ENCODE measurements around the gene LRP10. TPM values are rescaled to one million over a fixed set of nuclear protein-coding genes. Genes with fewer than 3 reads are reported as not detected.

The LRP10 gene
- total and polyA plus RNA-seq, 2 donors (not counting 1 experiment from before 2014, with no cell fraction given), result 99.7 to 120 TPM

GRCh38 chr14:22837114-22837749, 34.3 kb upstream of the LRP10 start:
- peak overlapping the region; percentile 88 for H3K4me2 ChIP-seq (replicated peaks; ENCODE audit: low read depth, low read length, poor library complexity, severe bottlenecking)
- no peaks in the 10 kb centered on the region for H3K79me2 ChIP-seq (ENCODE audit: control insufficient read depth, insufficient read depth, low read length)
- H4K20me1 ChIP-seq (ENCODE audit: control insufficient read depth, insufficient read depth, low read length, poor library complexity, severe bottlenecking), result no peaks in the 10 kb centered on the region
- no peak overlapping the region for H3K27ac ChIP-seq (ENCODE audit: low read length in 2 of 2)
- H3K27ac Mint-ChIP-seq, result peak overlapping the region; percentile 94
- DNase-seq (peak; percentile 49), ATAC-seq (ENCODE audit: low read depth) (peak; percentile 39)
- H3K27me3 Mint-ChIP-seq, result peaks cover 4% of the 10 kb centered on the region
- H3K36me3 ChIP-seq (replicated peaks in 1 of 2; ENCODE audit: control extremely low read depth in 1 of 2, control insufficient read depth in 1 of 2, extremely low read depth in 1 of 2, insufficient read depth in 2 of 2, low read length in 1 of 2), result peaks cover 10 to 27% of the 10 kb centered on the region in 2 experiments
- H2AFZ ChIP-seq (ENCODE audit: insufficient read depth, low read depth, low read length, poor library complexity, severe bottlenecking), result peak overlapping the region; percentile 88
- 6% methylated on average over 49 of the region's 57 CpGs for WGBS (ENCODE audit: insufficient coverage)
- TF ChIP-seq EZH2 (IDR thresholded peaks at IDR 0.05; ENCODE audit: borderline replicate concordance, insufficient read depth, low read depth, low read length, poor library complexity, severe bottlenecking) (no peak), CTCF (IDR thresholded peaks at IDR 0.05) (no peak)
- intact Hi-C loops (cut with micrococcal nuclease), result no loop called here
- peaks cover 0 to 29% (median 11%) of the 10 kb centered on the region in 4 experiments for H3K27me3 ChIP-seq (replicated peaks in 1 of 4; ENCODE audit: control extremely low read depth in 1 of 4, control insufficient read depth in 3 of 4, insufficient read depth in 4 of 4, low read length in 3 of 4)
- peaks cover 19% of the 10 kb centered on the region for H3K4me1 Mint-ChIP-seq
- peak overlapping the region; percentile 96 for H3K4me3 Mint-ChIP-seq
- peak overlapping the region; percentile 30 to 66 (median 62) for H3K4me3 ChIP-seq (ENCODE audit: control extremely low read depth in 1 of 5, extremely low read depth in 1 of 5, insufficient read depth in 1 of 5, low read depth in 2 of 5, low read length in 4 of 5)
- ChIA-PET CTCF (interaction anchor here (0.7 to 5.0 kb wide), 12 partner anchors 9 to 264 kb away, joined by 3 to 62 read pairs (median 6); partner anchors contain the start of genes LRP10 and OXA1L), POLR2A (interaction anchor here (0.7 to 1.6 kb wide), 4 partner anchors 14 to 438 kb away, joined by 3 to 6 read pairs (median 4); no protein-coding TSS in a partner anchor)
- H3K9me3 Mint-ChIP-seq (ENCODE audit: insufficient read depth), result no peaks in the 10 kb centered on the region
- H3K4me1 ChIP-seq (ENCODE audit: control insufficient read depth in 2 of 2, insufficient read depth in 2 of 2, low read length in 2 of 2), result peaks cover 18 to 22% of the 10 kb centered on the region in 2 donors
- peaks cover 0 to 5% (median 0%) of the 10 kb centered on the region in 3 donors for H3K9me3 ChIP-seq (ENCODE audit: control extremely low read depth in 1 of 3, control insufficient read depth in 2 of 3, insufficient read depth in 1 of 3, low read length in 2 of 3)
- peak overlapping the region; percentile 60 for H3K9ac ChIP-seq (ENCODE audit: low read length)
